Cerebellar nuclear complex (tissue), 1 donor: ENCODE data around the gene MRPL22.
"Not testable (repeated sequence)": the region's sequence is repeated elsewhere in the genome, so short reads cannot be mapped to it uniquely, and the experiment has no call there.

Source experiments
- DNase-seq, 2 experiments: peaks; one replicate each; lab custom pipeline; 2025; lab: John Stamatoyannopoulos, UW

MRPL22 gene

GRCh38 chr5:154993461-154993860 is 52.6 kb downstream of the MRPL22 start:
- no peak for DNase-seq

GRCh38 chr5:154995679-154996078 is 54.8 kb downstream of the MRPL22 start:
- DNase-seq: no peak

GRCh38 chr5:154997746-154998145 is 56.9 kb downstream of the MRPL22 start:
- DNase-seq: no peak

GRCh38 chr5:154999865-155000264 is 59.0 kb downstream of the MRPL22 start:
- DNase-seq: no peak

GRCh38 chr5:155001523-155001922 is 60.6 kb downstream of the MRPL22 start:
- no peak for DNase-seq

GRCh38 chr5:155002722-155003121 is 61.8 kb downstream of the MRPL22 start:
- not testable (repeated sequence) for DNase-seq

GRCh38 chr5:155004138-155004744 is 63.4 kb downstream of the MRPL22 start:
- no peak for DNase-seq

GRCh38 chr5:155006265-155006664 is 65.4 kb downstream of the MRPL22 start:
- DNase-seq: not testable (repeated sequence)

- no peak for DNase-seq
Measured at GRCh38 chr5:155008669-155009068, 67.8 kb downstream of the MRPL22 start.

- DNase-seq: no peak
Measured at GRCh38 chr5:155010881-155011280, 70.0 kb downstream of the MRPL22 start.

GRCh38 chr5:155013526-155013925 is 72.7 kb downstream of the MRPL22 start, which contains the start of gene KIF4B:
Gene KIF4B, plus strand, starts transcription at chr5:155013755. Its CDS starts 105 bp downstream, at chr5:155013860.
- DNase-seq: no peak

GRCh38 chr5:155015239-155015638 is 74.4 kb downstream of the MRPL22 start:
- no peak for DNase-seq

- no peak for DNase-seq
Measured at GRCh38 chr5:155017610-155018009, 76.7 kb downstream of the MRPL22 start.
